Measurements from ENCODE around the gene NMNAT3.
A peak's percentile ranks its signal among the peaks of the same experiment; 100 is the strongest.

NMNAT3 gene

GRCh38 chr3:139675327-139675726 is 2.4 kb downstream of the NMNAT3 start:
- peak; percentile 14 for DNase-seq (ENCODE audit: low read depth, low spot score)

- no peak for DNase-seq (ENCODE audit: low read depth, low spot score)
These were observed 3.1 kb downstream of the NMNAT3 start for GRCh38 chr3:139674571-139675260.

GRCh38 chr3:139672884-139673283 is 4.9 kb downstream of the NMNAT3 start:
- no peak for DNase-seq (ENCODE audit: low read depth, low spot score)

GRCh38 chr3:139671863-139672646 is 5.7 kb downstream of the NMNAT3 start:
- no peak for DNase-seq (ENCODE audit: low read depth, low spot score)

- DNase-seq (ENCODE audit: low read depth, low spot score), result no peak
These were observed 6.7 kb downstream of the NMNAT3 start for GRCh38 chr3:139671107-139671506.

- DNase-seq (ENCODE audit: low read depth, low spot score), result peak; percentile 55
These were observed 7.6 kb downstream of the NMNAT3 start for GRCh38 chr3:139670196-139670595.

GRCh38 chr3:139668332-139668731 is 9.4 kb downstream of the NMNAT3 start:
- DNase-seq (ENCODE audit: low read depth, low spot score), result no peak

- DNase-seq (ENCODE audit: low read depth, low spot score), result no peak
These were observed 12.8 kb downstream of the NMNAT3 start for GRCh38 chr3:139664958-139665357.

- no peak for DNase-seq (ENCODE audit: low read depth, low spot score)
These were observed 17.5 kb downstream of the NMNAT3 start for GRCh38 chr3:139660269-139660668.

GRCh38 chr3:139659511-139659910 is 18.3 kb downstream of the NMNAT3 start:
- DNase-seq (ENCODE audit: low read depth, low spot score), result no peak

- no peak for DNase-seq (ENCODE audit: low read depth, low spot score)
These were observed 19.8 kb downstream of the NMNAT3 start for GRCh38 chr3:139657936-139658335.

GRCh38 chr3:139657434-139657833 is 20.3 kb downstream of the NMNAT3 start:
- DNase-seq (ENCODE audit: low read depth, low spot score), result no peak

GRCh38 chr3:139655909-139656595 is 21.7 kb downstream of the NMNAT3 start:
- DNase-seq (ENCODE audit: low read depth, low spot score), result no peak

GRCh38 chr3:139654637-139655365 is 23.0 kb downstream of the NMNAT3 start:
- DNase-seq (ENCODE audit: low read depth, low spot score), result no peak

- no peak for DNase-seq (ENCODE audit: low read depth, low spot score)
These were observed 24.2 kb downstream of the NMNAT3 start for GRCh38 chr3:139653582-139653981.

GRCh38 chr3:139652561-139652960 is 25.2 kb downstream of the NMNAT3 start:
- no peak for DNase-seq (ENCODE audit: low read depth, low spot score)

GRCh38 chr3:139647866-139648435 is 29.8 kb downstream of the NMNAT3 start:
- no peak for DNase-seq (ENCODE audit: low read depth, low spot score)

GRCh38 chr3:139646512-139646911 is 31.3 kb downstream of the NMNAT3 start:
- no peak for DNase-seq (ENCODE audit: low read depth, low spot score)

- DNase-seq (ENCODE audit: low read depth, low spot score), result no peak
These were observed 34.8 kb downstream of the NMNAT3 start for GRCh38 chr3:139642996-139643395.

GRCh38 chr3:139640456-139640855 is 37.3 kb downstream of the NMNAT3 start:
- DNase-seq (ENCODE audit: low read depth, low spot score), result no peak

GRCh38 chr3:139639662-139640061 is 38.1 kb downstream of the NMNAT3 start:
- no peak for DNase-seq (ENCODE audit: low read depth, low spot score)

Data from ELF-1 (cell line).